GM23338 (cell line): Measurements from ENCODE around the gene MICAL2.

Source experiments
- CREB1 ChIP-seq: fragments of 250-450 bp; sonication (Bioruptor Pico); IDR thresholded peaks from 2 replicates; pipeline ENCODE4 v1.5.0; 2020; ENCODE audit warnings: low read depth, mild to moderate bottlenecking, moderate library complexity
- CTCF ChIP-seq, 2 experiments: fragments of 200-600 bp in 1 of 2; sonication (generic) in 1 of 2; conservative IDR thresholded peaks; 2 replicates each; pipeline versions ENCODE4 v1.5.1 to v1.6.1; 2016 to 2017; ENCODE audit warnings: antibody characterized with exemption in 2 of 2, low read depth in 2 of 2, mild to moderate bottlenecking in 2 of 2, moderate library complexity in 1 of 2
- EZH2 ChIP-seq: fragments of 200-600 bp; sonication (generic); IDR thresholded peaks from one replicate; pipeline ENCODE4 v1.8.0; 2017; ENCODE audit warnings: antibody characterized with exemption, mild to moderate bottlenecking, low read depth; ENCODE audit not compliant: unreplicated experiment
- EZH2phosphoT487 ChIP-seq: fragments of 200-600 bp; sonication (generic); IDR thresholded peaks from one replicate; pipeline ENCODE4 v1.8.1; 2018; ENCODE audit warnings: antibody characterized with exemption; ENCODE audit not compliant: unreplicated experiment
- JUNB ChIP-seq: IDR thresholded peaks from one replicate; pipeline ENCODE4 v1.6.1; 2016; ENCODE audit warnings: antibody characterized with exemption; ENCODE audit not compliant: unreplicated experiment
- POLR2AphosphoS5 ChIP-seq: IDR thresholded peaks from 2 replicates; pipeline ENCODE4 v1.6.1; 2016; ENCODE audit warnings: antibody characterized with exemption, low read depth
- REST ChIP-seq: IDR thresholded peaks from one replicate; pipeline ENCODE4 v1.6.1; 2018; ENCODE audit warnings: antibody characterized with exemption; ENCODE audit not compliant: unreplicated experiment
- ZNF462 ChIP-seq: fragments of 250-450 bp; sonication (Bioruptor Pico); IDR thresholded peaks from 2 replicates; pipeline ENCODE4 v1.5.0; 2020; ENCODE audit warnings: mild to moderate bottlenecking, moderate library complexity

DNA sequence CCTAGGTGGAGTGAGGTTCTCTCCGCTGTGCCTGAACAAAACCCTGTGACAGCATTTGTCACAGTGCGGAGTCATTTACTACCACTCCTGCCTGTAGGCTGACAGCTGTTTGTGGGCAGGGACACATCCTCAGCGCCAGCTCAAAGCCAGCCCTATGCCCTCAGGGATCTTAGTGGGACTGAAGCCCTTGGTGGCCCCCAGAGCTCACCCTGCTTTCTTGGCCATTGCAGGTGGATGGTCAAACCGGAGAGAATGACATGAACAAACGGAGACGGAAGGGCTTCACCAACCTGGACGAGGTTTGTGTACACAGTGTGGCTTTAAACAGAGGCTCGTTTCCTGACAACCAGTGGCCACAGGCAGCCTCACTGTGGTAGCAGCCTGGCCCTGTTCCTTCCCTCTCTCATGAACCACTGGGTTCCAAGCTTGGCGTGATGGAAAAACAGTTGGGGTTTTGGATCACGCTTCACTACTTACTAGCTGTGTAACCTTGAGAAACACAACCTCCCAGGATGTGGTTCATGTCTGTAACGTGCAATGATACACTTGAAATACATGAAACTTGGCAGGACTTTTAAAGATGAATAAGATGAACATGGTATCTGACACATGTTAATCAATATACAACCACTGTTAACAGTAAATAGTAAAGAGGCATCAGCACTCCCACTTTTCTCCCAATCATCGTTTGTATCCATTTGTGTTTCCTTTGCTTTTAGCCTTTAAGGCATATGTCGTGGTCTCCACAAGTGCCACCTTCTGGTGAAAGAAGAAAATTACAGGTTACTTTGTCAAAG lies 125.8 kb downstream of the MICAL2 start:
- peak; percentile 71 for TF ChIP-seq CTCF (conservative IDR thresholded peaks at IDR 0.05; ENCODE audit: low read depth in 2 of 2)
- no peak for TF ChIP-seq CREB1 (CRISPR knock-in tag)
- no peak for TF ChIP-seq REST
- no peak for TF ChIP-seq EZH2
- TF ChIP-seq POLR2AphosphoS5 = no peak
- TF ChIP-seq EZH2phosphoT487 = no peak
- TF ChIP-seq ZNF462 (CRISPR knock-in tag) = no peak
- no peak for TF ChIP-seq JUNB
